SH-SY5Y (cell line): ENCODE results near the gene EFR3B.

Experiments
- GATA2 ChIP-seq: IDR thresholded peaks from 2 replicates; pipeline ENCODE4 v1.6.1; 2011; ENCODE audit warnings: mild to moderate bottlenecking, low read depth, low read length
- GATA3 ChIP-seq: IDR thresholded peaks from 2 replicates; pipeline ENCODE4 v1.6.1; 2011; ENCODE audit warnings: low read depth, mild to moderate bottlenecking, low read length, moderate library complexity

GRCh38 chr2:25165992-25166875 is 124.4 kb downstream of the EFR3B start:
- TF ChIP-seq GATA2: no peak
- TF ChIP-seq GATA3: no peak
